ENCODE measurements around the gene SLC22A6.

Gene SLC22A6, protein sequence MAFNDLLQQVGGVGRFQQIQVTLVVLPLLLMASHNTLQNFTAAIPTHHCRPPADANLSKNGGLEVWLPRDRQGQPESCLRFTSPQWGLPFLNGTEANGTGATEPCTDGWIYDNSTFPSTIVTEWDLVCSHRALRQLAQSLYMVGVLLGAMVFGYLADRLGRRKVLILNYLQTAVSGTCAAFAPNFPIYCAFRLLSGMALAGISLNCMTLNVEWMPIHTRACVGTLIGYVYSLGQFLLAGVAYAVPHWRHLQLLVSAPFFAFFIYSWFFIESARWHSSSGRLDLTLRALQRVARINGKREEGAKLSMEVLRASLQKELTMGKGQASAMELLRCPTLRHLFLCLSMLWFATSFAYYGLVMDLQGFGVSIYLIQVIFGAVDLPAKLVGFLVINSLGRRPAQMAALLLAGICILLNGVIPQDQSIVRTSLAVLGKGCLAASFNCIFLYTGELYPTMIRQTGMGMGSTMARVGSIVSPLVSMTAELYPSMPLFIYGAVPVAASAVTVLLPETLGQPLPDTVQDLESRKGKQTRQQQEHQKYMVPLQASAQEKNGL

DNA sequence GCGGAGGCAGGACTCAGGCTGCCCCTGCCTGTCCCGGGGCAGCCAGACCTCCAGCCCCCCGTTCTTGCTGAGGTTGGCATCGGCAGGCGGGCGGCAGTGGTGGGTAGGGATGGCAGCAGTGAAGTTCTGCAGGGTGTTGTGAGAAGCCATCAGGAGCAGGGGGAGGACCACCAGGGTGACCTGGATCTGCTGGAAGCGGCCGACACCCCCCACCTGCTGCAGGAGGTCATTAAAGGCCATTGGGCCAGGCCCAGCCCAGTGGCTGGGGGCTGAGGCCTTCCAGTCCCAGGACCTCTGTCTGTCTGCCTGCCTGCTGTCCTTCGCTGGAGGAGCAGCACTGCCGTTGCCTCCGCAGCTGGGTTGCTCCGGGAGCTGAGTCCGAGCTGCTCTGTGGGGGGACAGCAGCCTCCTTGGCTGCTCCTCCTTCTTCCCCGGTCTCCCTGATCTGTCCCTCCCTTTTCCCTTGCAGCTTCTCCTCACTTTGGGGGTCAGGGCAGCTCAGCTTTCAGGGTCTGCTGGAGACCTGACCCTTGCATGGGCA is at the start of gene SLC22A6:
Gene SLC22A6 (minus strand): TSS at position 517 of the 541 bp plus-strand sequence. CDS start 277 bp downstream, at position 240.
- DNase-seq (ENCODE audit: low read depth) = no peak

- DNase-seq (ENCODE audit: low read depth) = no peak
Measured at GRCh38 chr11:63032457-63032856, 47.7 kb upstream of the SLC22A6 start.

DNA sequence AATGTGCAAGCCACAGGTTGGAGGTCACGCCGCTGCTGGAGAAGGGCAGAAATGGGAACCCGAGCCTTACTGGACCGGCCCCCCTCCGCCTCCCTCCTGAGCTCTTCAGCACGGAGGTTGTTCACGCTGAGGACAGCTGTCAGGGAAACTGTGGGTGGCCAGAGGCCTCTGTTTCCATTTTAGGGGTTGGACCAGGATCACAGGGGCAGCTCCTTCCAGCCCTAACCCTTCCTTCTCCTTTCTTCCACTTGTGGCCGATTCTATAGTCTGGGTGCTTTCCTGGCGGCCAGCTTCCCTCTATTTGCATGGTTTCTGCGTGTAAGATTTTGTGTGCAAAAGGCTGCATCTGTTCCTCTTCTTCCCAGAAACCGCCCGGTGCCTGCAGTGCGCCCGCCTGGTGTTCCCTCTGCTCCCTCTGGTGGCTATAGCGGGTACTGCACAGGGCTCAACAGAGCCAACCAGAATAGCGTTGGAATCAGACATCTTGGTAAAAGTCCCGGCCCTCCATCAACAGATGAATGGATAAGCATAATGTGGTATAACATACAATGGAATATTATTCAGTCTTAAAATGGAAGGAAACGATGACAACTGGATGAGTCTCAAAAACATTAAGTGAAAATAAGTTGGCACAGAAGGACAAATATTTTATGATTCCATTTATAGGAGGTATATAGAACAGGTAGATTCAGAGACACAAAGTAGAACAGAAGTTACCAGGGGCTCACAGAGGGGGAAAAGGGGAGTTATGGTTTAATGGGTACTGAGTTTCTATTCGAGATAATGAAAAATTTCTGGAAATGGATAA is 39.3 kb upstream of the SLC22A6 start:
- DNase-seq (ENCODE audit: low read depth) = no peak

- DNase-seq (ENCODE audit: low read depth) = no peak
Measured at GRCh38 chr11:63023222-63023814, 38.6 kb upstream of the SLC22A6 start.

DNA sequence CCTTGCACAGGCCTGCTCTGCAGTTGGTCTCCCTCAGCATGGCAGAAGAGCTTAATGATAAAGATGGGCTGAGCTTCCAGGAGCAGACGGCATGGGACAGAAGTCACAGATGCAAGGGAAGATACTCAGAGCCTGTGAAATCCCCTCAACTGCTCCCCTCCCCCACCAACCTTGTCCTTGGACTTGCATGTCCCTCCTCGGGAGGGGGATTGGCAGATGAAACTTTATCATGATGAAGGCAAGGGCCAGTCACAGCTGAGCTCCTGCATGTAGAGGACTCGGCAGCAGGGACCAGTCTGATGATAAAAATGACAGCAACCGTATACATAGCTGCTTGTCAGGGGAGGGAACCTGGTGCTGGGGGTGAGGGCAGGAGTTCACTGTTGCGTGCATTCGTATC is 37.7 kb upstream of the SLC22A6 start:
- DNase-seq (ENCODE audit: low read depth) = no peak

GRCh38 chr11:63020671-63021291 is 36.0 kb upstream of the SLC22A6 start:
- DNase-seq (ENCODE audit: low read depth) = no peak

GRCh38 chr11:63019506-63019905 is 34.7 kb upstream of the SLC22A6 start:
- DNase-seq (ENCODE audit: low read depth) = no peak

- DNase-seq (ENCODE audit: low read depth) = no peak
Measured at GRCh38 chr11:63017306-63017974, 32.7 kb upstream of the SLC22A6 start.

GRCh38 chr11:63015521-63016215 is 30.9 kb upstream of the SLC22A6 start, which contains the start of gene SLC22A8:
Gene SLC22A8, minus strand, starts transcription at chr11:63015841. Its CDS starts 883 bp downstream, at chr11:63014958.
- DNase-seq (ENCODE audit: low read depth) = no peak

GRCh38 chr11:63014408-63015055 is 29.8 kb upstream of the SLC22A6 start:
- no peak for DNase-seq (ENCODE audit: low read depth)

- no peak for DNase-seq (ENCODE audit: low read depth)
Measured at GRCh38 chr11:63012839-63013238, 28.1 kb upstream of the SLC22A6 start.

- DNase-seq (ENCODE audit: low read depth) = no peak
Measured at GRCh38 chr11:63012430-63012829, 27.7 kb upstream of the SLC22A6 start.

- DNase-seq (ENCODE audit: low read depth) = no peak
Measured at GRCh38 chr11:63010934-63011439, 26.2 kb upstream of the SLC22A6 start.

DNA sequence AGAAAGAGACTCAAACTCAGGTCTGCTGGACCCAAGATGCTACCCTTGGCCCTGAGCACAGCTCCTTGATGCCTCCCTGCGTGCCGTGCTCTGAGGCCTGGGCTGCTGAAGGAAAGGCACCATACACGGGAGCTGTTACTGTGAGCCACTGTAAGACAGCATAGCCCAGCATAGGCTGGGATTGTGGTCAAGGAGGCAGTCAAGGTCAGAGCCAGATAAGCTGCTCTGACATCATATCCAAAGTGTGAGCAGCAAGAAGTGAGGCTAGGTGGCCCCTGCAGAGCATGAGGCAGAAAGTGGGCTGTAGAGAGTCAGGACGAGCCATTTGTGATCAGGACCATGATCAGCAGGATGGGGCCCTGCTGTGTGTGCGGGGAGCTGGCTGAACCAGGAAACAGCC is 23.2 kb upstream of the SLC22A6 start:
- no peak for DNase-seq (ENCODE audit: low read depth)

DNA sequence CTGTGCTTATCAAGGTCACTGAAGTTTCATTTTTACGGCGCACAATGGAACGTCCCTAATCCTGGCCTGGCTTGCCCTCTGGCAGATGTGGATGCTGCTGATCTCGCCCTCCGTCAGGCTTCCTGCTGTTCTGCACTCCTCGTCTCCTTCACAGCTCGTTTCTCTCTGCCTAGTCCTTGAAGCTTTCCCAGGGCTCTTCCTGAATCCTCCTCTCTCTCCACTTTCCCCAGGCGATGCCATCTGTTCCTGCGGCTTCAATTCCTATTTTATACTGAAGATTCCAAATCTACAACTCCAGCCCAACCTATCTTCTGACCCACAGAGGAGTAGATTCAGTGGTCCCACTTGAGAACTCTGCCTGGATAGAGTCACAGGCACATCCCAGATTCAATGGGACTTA is 16.7 kb upstream of the SLC22A6 start:
- no peak for DNase-seq (ENCODE audit: low read depth)

DNA sequence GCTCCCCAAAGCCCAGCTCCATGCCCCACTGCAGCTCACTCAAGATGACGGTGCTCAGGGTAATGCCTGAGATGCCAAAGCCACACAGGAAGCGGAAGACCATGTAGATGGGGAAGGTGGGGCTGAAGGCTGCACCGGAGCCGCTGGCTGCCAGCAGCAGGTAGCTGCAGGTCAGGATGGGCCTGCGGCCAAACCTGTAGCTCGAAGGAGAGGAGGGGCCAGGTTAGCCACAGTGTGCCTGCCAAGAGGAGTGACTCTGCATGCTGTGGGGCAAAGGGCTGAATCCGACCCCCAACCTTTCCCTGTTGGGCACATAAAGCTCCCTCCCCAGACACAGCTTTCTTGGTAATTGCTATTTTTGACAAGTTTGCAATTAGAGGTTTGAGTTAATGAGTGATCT is 14.9 kb upstream of the SLC22A6 start:
- DNase-seq (ENCODE audit: low read depth) = no peak

- DNase-seq (ENCODE audit: low read depth) = no peak
Measured at GRCh38 chr11:62999156-62999555, 14.4 kb upstream of the SLC22A6 start.

GRCh38 chr11:62996271-62996670 is 11.5 kb upstream of the SLC22A6 start:
- no peak for DNase-seq (ENCODE audit: low read depth)

GRCh38 chr11:62994775-62995174 is 10.0 kb upstream of the SLC22A6 start:
- no peak for DNase-seq (ENCODE audit: low read depth)

GRCh38 chr11:62988276-62988675 is 3.5 kb upstream of the SLC22A6 start:
- DNase-seq (ENCODE audit: low read depth) = no peak
